ENCODE data around the gene MYBPC2.
A peak's percentile ranks its signal among the peaks of the same experiment; 100 is the strongest.

The MYBPC2 gene

GRCh38 chr19:50410109-50410508 is 22.6 kb upstream of the MYBPC2 start:
- no peak for DNase-seq

- DNase-seq: no peak
Observed at GRCh38 chr19:50412419-50412818, 20.3 kb upstream of the MYBPC2 start.

- no peak for DNase-seq
Observed at GRCh38 chr19:50413096-50413495, 19.6 kb upstream of the MYBPC2 start.

- no peak for DNase-seq
Observed at GRCh38 chr19:50413531-50413930, 19.2 kb upstream of the MYBPC2 start.

- DNase-seq: peak; percentile 75
Observed at GRCh38 chr19:50414864-50415660, 17.6 kb upstream of the MYBPC2 start.

- no peak for DNase-seq
Observed at GRCh38 chr19:50415661-50416033, 17.0 kb upstream of the MYBPC2 start.

- DNase-seq: no peak
Observed at GRCh38 chr19:50416034-50416977, 16.4 kb upstream of the MYBPC2 start.

- no peak for DNase-seq
Observed at GRCh38 chr19:50417111-50418081, 15.3 kb upstream of the MYBPC2 start.

GRCh38 chr19:50418176-50419021 is 14.3 kb upstream of the MYBPC2 start, which contains the start of gene SPIB:
SPIB (plus strand) TSS chr19:50418938; CDS start chr19:50418963, 25 bp downstream.
- no peak for DNase-seq

GRCh38 chr19:50419022-50419579 is 13.6 kb upstream of the MYBPC2 start:
- DNase-seq: no peak

GRCh38 chr19:50419580-50420035 is 13.1 kb upstream of the MYBPC2 start:
- DNase-seq: no peak

- DNase-seq: no peak
Observed at GRCh38 chr19:50420127-50420526, 12.6 kb upstream of the MYBPC2 start.

- no peak for DNase-seq
Observed at GRCh38 chr19:50420808-50421207, 11.9 kb upstream of the MYBPC2 start.

- DNase-seq: no peak
Observed at GRCh38 chr19:50422397-50423278, 10.1 kb upstream of the MYBPC2 start.

GRCh38 chr19:50423279-50424113 is 9.2 kb upstream of the MYBPC2 start:
- DNase-seq: no peak

- no peak for DNase-seq
Observed at GRCh38 chr19:50425581-50425980, 7.1 kb upstream of the MYBPC2 start.

- DNase-seq: no peak
Observed at GRCh38 chr19:50427318-50427925, 5.3 kb upstream of the MYBPC2 start.

- peak; percentile 37 for DNase-seq
Observed at GRCh38 chr19:50427997-50428425, 4.7 kb upstream of the MYBPC2 start.
